DOHH2 (cell line): Measurements from ENCODE around the gene ARPC1B.
"Not testable (repeated sequence)": the region's sequence is repeated elsewhere in the genome, so short reads cannot be mapped to it uniquely, and the experiment has no call there.

ENCODE experiments used
- H3F3A ChIP-seq: fragments of 200-600 bp; sonication (generic), shearing (Covaris generic); 2 replicates; pipeline ENCODE4 v1.6.0; 2016; ENCODE audit warnings: antibody characterized with exemption, mild to moderate bottlenecking; ENCODE audit not compliant: control insufficient read depth, insufficient read depth
- H3K27ac ChIP-seq: fragments of 200-600 bp; sonication (generic); 2 replicates; pipeline ENCODE4 v1.5.1; 2014; ENCODE audit warnings: low read depth, mild to moderate bottlenecking, low read length, moderate library complexity
- H3K27me3 ChIP-seq: fragments of 200-600 bp; sonication (generic); 2 replicates; pipeline ENCODE4 v1.6.1; 2014; ENCODE audit warnings: mild to moderate bottlenecking, low read length, mixed read lengths; ENCODE audit not compliant: control insufficient read depth
- H3K36me3 ChIP-seq: fragments of 200-600 bp; sonication (generic); 2 replicates; pipeline ENCODE4 v1.6.1; 2014; ENCODE audit warnings: mild to moderate bottlenecking, low read length, moderate library complexity, mixed read lengths; ENCODE audit not compliant: control insufficient read depth
- H3K4me1 ChIP-seq: fragments of 200-600 bp; sonication (generic); 2 replicates; pipeline ENCODE4 v1.6.1; 2014; ENCODE audit warnings: mild to moderate bottlenecking, low read length, mixed read lengths; ENCODE audit not compliant: control insufficient read depth
- H3K4me2 ChIP-seq: fragments of 200-600 bp; sonication (generic); 2 replicates; pipeline ENCODE4 v1.6.0; 2014; ENCODE audit warnings: mild to moderate bottlenecking, low read length, moderate library complexity
- H3K4me3 ChIP-seq: fragments of 200-600 bp; sonication (generic); 2 replicates; pipeline ENCODE4 v1.5.1; 2014; ENCODE audit warnings: mild to moderate bottlenecking, low read length, mixed read lengths
- H3K79me2 ChIP-seq: fragments of 200-600 bp; sonication (generic); 2 replicates; pipeline ENCODE4 v1.6.1; 2014; ENCODE audit warnings: mild to moderate bottlenecking, low read length, mixed read lengths; ENCODE audit not compliant: control insufficient read depth
- H3K9me2 ChIP-seq: fragments of 200-600 bp; sonication (generic); replicated peaks from 2 replicates; pipeline ENCODE4 v1.6.1; 2014; ENCODE audit warnings: mild to moderate bottlenecking, low read length, mixed read lengths; ENCODE audit not compliant: control insufficient read depth
- H3K9me3 ChIP-seq: fragments of 200-600 bp; sonication (generic); 2 replicates; pipeline ENCODE4 v1.6.1; 2014; ENCODE audit warnings: antibody characterized with exemption, low read length, mixed read lengths; ENCODE audit not compliant: control insufficient read depth, insufficient read depth
- H4K20me1 ChIP-seq: fragments of 200-600 bp; sonication (generic); 2 replicates; pipeline ENCODE4 v1.6.0; 2014; ENCODE audit warnings: low read depth, mild to moderate bottlenecking, antibody characterized with exemption, low read length, moderate library complexity; ENCODE audit not compliant: control insufficient read depth, insufficient read depth
- EZH2phosphoT487 ChIP-seq: fragments of 200-600 bp; sonication (generic); IDR thresholded peaks from 2 replicates; pipeline ENCODE4 v1.6.1; 2017; ENCODE audit warnings: borderline replicate concordance, mild to moderate bottlenecking, antibody characterized with exemption, low read length, moderate library complexity, mixed read lengths
- TF ChIP-seq, protein P1 (sequence below): fragments of 200-600 bp; sonication (generic); IDR thresholded peaks from one replicate; pipeline ENCODE4 v1.5.1; 2014; ENCODE audit warnings: antibody characterized with exemption, mild to moderate bottlenecking, low read depth, low read length; ENCODE audit not compliant: poor library complexity, severe bottlenecking

ARPC1B gene

DNA sequence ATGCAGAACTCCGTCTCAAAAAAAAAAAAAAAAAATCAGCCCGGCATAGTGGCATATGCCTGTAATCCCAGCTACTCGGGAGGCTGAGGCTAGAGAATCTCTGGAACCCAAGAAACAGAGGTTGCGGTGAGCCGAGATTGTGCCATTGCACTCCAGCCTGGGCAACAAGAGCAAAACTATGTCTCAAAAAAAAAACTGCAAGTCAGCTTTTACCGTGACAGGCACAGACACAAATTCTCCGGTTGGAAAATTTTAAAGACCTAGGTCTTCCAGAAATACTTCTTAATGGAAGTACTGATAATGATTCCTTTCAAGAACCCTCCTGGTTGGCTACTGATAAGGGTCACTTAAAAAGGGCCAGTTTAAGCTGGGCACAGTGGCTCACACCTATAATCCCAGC lies 19.4 kb upstream of the ARPC1B start:
- peaks cover 73% of the 10 kb centered on the region for H3K36me3 ChIP-seq
- no peak overlapping the region for H3K4me3 ChIP-seq
- H3K9me2 ChIP-seq, result no peaks in the 10 kb centered on the region
- peaks cover 6% of the 10 kb centered on the region; the same call in 1 of the 2 replicates for H3F3A ChIP-seq
- no peaks in the 10 kb centered on the region for H3K79me2 ChIP-seq
- H3K27me3 ChIP-seq, result no peaks in the 10 kb centered on the region
- TF ChIP-seq EZH2phosphoT487, result no peak
- TF ChIP-seq, protein P1, sequence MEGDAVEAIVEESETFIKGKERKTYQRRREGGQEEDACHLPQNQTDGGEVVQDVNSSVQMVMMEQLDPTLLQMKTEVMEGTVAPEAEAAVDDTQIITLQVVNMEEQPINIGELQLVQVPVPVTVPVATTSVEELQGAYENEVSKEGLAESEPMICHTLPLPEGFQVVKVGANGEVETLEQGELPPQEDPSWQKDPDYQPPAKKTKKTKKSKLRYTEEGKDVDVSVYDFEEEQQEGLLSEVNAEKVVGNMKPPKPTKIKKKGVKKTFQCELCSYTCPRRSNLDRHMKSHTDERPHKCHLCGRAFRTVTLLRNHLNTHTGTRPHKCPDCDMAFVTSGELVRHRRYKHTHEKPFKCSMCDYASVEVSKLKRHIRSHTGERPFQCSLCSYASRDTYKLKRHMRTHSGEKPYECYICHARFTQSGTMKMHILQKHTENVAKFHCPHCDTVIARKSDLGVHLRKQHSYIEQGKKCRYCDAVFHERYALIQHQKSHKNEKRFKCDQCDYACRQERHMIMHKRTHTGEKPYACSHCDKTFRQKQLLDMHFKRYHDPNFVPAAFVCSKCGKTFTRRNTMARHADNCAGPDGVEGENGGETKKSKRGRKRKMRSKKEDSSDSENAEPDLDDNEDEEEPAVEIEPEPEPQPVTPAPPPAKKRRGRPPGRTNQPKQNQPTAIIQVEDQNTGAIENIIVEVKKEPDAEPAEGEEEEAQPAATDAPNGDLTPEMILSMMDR, result no peak
- no peaks in the 10 kb centered on the region for H3K9me3 ChIP-seq
- H4K20me1 ChIP-seq, result no peaks in the 10 kb centered on the region
- no peaks in the 10 kb centered on the region for H3K4me1 ChIP-seq
- H3K27ac ChIP-seq, result no peak overlapping the region
- H3K4me2 ChIP-seq, result no peak overlapping the region

DNA sequence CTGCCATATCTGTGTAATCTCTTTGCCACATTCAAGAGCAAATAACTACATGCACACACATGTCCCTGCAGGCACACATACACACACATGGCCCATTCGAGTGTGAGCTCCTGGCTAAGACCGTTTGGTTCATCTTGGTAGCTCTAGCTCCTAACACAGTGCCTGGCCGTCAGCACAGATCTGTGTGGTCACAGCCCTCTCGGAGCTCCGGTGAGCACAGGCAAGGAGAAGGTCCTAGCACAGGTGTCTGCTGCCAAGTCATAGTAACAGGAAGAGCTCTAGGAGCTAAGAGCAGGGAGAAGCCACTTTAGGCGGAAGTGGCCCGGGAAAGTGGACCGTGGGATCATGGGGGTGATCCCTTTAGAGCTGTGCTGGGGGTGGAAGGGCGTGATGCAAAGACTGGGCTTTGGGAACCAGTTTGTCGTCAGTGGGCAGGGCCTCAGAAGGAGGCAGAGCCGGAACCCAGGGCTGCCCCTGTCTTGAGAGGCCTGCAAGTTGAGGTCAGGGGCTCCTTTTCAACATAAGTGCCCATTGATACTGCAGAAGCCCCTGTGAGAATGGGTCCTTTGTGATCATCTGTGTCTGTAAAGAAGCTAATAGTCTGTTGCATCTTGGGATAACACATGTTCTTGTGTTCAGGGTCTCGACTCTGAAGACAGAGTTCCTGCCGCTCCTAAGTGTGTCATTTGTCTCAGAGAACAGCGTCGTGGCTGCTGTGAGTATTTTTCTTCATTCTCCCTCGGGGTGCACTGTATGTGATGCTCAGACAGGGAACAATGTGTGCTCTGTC lies 16.6 kb upstream of the ARPC1B start:
- no peaks in the 10 kb centered on the region for H3K79me2 ChIP-seq
- H3K36me3 ChIP-seq, result peaks cover 74% of the 10 kb centered on the region
- no peaks in the 10 kb centered on the region for H3K4me1 ChIP-seq
- H3K9me3 ChIP-seq, result no peaks in the 10 kb centered on the region
- H3K4me2 ChIP-seq, result no peak overlapping the region
- no peak overlapping the region for H3K27ac ChIP-seq
- H3K4me3 ChIP-seq, result no peak overlapping the region
- peaks cover 14% of the 10 kb centered on the region for H3F3A ChIP-seq
- TF ChIP-seq, protein P1, result no peak
- TF ChIP-seq EZH2phosphoT487, result no peak
- no peaks in the 10 kb centered on the region for H3K27me3 ChIP-seq
- no peaks in the 10 kb centered on the region for H3K9me2 ChIP-seq
- no peaks in the 10 kb centered on the region for H4K20me1 ChIP-seq

DNA sequence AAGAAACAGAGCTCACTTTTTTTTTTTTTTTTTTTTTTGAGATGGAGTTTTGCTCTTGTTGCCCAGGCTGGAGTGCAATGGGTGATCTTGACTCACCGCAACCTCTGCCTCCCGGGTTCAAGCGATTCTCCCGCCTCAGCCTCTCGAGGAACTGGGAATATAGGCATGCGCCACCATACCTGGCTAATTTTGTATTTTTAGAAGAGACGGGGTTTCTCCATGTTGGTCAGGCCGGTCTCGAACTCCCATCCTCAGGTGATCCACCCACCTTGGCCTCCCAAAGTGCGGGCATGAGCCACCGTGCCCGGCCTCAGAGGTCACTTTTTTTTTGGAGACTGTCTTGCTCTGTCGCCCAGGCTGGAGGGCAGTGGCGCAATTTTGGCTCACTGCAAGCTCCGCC lies 16.0 kb upstream of the ARPC1B start:
- H3F3A ChIP-seq, result peaks cover 14% of the 10 kb centered on the region

DNA sequence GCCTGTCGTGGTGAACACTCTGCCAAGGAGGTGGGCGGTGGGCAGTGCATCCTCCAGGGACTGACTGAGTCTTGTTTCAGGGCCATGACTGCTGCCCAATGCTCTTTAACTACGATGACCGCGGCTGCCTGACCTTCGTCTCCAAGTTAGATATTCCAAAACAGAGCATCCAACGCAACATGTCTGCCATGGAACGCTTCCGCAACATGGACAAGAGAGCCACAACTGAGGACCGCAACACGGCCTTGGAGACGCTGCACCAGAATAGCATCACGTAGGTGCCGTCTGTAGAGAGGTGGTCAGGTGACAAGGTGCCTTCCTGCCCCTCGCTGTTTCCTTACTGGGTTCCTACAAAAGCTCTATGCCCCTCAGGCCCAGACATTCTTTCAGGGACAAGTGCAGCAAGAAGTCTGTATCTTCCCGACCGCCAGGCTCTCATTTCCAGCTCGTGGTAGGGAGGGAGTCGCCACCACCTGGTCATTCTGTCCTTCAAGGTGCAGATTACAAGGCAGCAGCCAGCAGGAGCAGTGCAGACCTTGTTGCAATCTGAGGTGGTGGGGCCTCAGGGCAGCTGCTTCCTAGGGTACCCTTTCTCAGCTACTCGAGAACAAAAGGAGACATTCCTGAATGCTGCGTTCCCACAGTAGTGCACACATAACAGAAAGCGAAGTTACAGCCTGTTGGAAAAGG lies 14.9 kb upstream of the ARPC1B start:
- no peaks in the 10 kb centered on the region for H3K9me2 ChIP-seq
- H3K4me1 ChIP-seq, result no peaks in the 10 kb centered on the region
- H4K20me1 ChIP-seq, result no peaks in the 10 kb centered on the region
- TF ChIP-seq, protein P1, result no peak
- TF ChIP-seq EZH2phosphoT487, result no peak
- H3K79me2 ChIP-seq, result no peaks in the 10 kb centered on the region
- peaks cover 80% of the 10 kb centered on the region for H3K36me3 ChIP-seq
- no peak overlapping the region for H3K27ac ChIP-seq
- peaks cover 14% of the 10 kb centered on the region for H3F3A ChIP-seq
- H3K4me2 ChIP-seq, result no peak overlapping the region
- H3K27me3 ChIP-seq, result no peaks in the 10 kb centered on the region
- no peak overlapping the region for H3K4me3 ChIP-seq
- H3K9me3 ChIP-seq, result no peaks in the 10 kb centered on the region

More for the DNA sequence above, 16.0 kb upstream of the ARPC1B start:
- not testable (repeated sequence) for H3K4me1 ChIP-seq, H3K9me2 ChIP-seq, H3K4me3 ChIP-seq, H3K4me2 ChIP-seq, H3K27me3 ChIP-seq, H3K9me3 ChIP-seq, H4K20me1 ChIP-seq, H3K27ac ChIP-seq, H3K79me2 ChIP-seq
- H3K36me3 ChIP-seq, result peaks cover 80% of the 10 kb centered on the region
